Kidney (tissue), 14 donors: ENCODE data around the gene AK6. TPM values are rescaled to one million over a fixed set of nuclear protein-coding genes. Genes with fewer than 3 reads are reported as not detected.
A peak's percentile ranks its signal among the peaks of the same experiment; 100 is the strongest.
"Not testable (repeated sequence)": the region's sequence is repeated elsewhere in the genome, so short reads cannot be mapped to it uniquely, and the experiment has no call there.

Experiments
- DNase-seq, 5 donors: peaks; one replicate each; pipeline ENCODE4 v3.0.0-alpha.2; 2013 to 2020
- FAIRE-seq: peaks from 2 replicates; lab custom pipeline; 2012; peaks lifted over from hg19 to GRCh38; lab: Jason Lieb, UNC
- H3K27ac ChIP-seq, 2 donors: one replicate each; pipeline ENCODE4 v1.7.0; 2013; ENCODE audit warnings: low read depth in 2 of 2, low read length in 2 of 2, inconsistent platforms in 1 of 2
- H3K27me3 ChIP-seq: one replicate; pipeline ENCODE4 v1.7.1; 2013; ENCODE audit warnings: low read length, inconsistent platforms; ENCODE audit not compliant: control insufficient read depth, insufficient read depth
- H3K36me3 ChIP-seq, 3 donors: one replicate each; pipeline versions ENCODE4 v1.7.0 to v1.7.1; 2013; ENCODE audit warnings: low read length in 3 of 3, control low read depth in 1 of 3, inconsistent platforms in 1 of 3; ENCODE audit not compliant: insufficient read depth in 3 of 3, control insufficient read depth in 2 of 3
- H3K4me1 ChIP-seq, 3 donors: one replicate each; pipeline versions ENCODE4 v1.7.0 to v1.7.1; 2013; ENCODE audit warnings: low read length in 3 of 3, inconsistent platforms in 1 of 3, low read depth in 1 of 3; ENCODE audit not compliant: control insufficient read depth in 2 of 3, insufficient read depth in 2 of 3
- H3K4me3 ChIP-seq, 3 donors: one replicate each; pipeline versions ENCODE4 v1.7.0 to v1.8.1; 2013; ENCODE audit warnings: low read length in 3 of 3, control low read depth in 1 of 3, inconsistent platforms in 1 of 3
- H3K9ac ChIP-seq, 3 donors: one replicate each; pipeline versions ENCODE4 v1.7.0 to v1.7.1; 2013; ENCODE audit warnings: low read length in 3 of 3, control low read depth in 1 of 3, inconsistent platforms in 1 of 3
- H3K9me3 ChIP-seq, 3 donors: one replicate each; pipeline versions ENCODE4 v1.7.0 to v1.7.1; 2013; ENCODE audit warnings: low read length in 3 of 3, control low read depth in 1 of 3, inconsistent platforms in 1 of 3; ENCODE audit not compliant: control insufficient read depth in 2 of 3, insufficient read depth in 1 of 3
- intact Hi-C: fragments of 100-400 bp; cut with DNase I; formaldehyde crosslinking; loops from one replicate; pipeline ENCODE4 v1.11.1; 2022
- polyA plus RNA-seq: library from polyadenylated mRNA; stranded (reverse); fragments of 350-450 nt; fragmentation: Illumina TruSeq; extraction: RNeasy Lipid Tissue Mini Kit (QIAGEN cat#74804); gene quantifications from one replicate; pipeline ENCODE4 v1.2.3, GENCODE V29; 2014; ENCODE audit warnings: low read depth, low replicate concordance; ENCODE audit not compliant: insufficient read depth
- total RNA-seq: library from RNA; stranded (reverse); fragmentation: NEBNext Ultra II Directional; extraction: Animal tissue kit (Norgen Biotek cat#: 25700); gene quantifications from one replicate; pipeline ENCODE4 v1.2.1, GENCODE V29; 2021
- TF ChIP-seq, protein P1 (sequence below): IDR thresholded peaks from 3 replicates; pipeline ENCODE4 v1.5.1; 2012; ENCODE audit warnings: mild to moderate bottlenecking, moderate library complexity, borderline replicate concordance; ENCODE audit not compliant: insufficient read depth; ENCODE audit errors: extremely low read depth
- donor health status: control.
- donor health status: control.
- donor health status: control.
- donor health status: control.
- donor health status: control.
- donor health status: DM: yes; HTN: yes; CAD: no.
- donor health status: Normal renal cell carcinoma (clear cell type).

Gene AK6
- total and polyA plus RNA-seq, 2 donors from 2014 or later, result 31.1 to 73.7 TPM

DNA sequence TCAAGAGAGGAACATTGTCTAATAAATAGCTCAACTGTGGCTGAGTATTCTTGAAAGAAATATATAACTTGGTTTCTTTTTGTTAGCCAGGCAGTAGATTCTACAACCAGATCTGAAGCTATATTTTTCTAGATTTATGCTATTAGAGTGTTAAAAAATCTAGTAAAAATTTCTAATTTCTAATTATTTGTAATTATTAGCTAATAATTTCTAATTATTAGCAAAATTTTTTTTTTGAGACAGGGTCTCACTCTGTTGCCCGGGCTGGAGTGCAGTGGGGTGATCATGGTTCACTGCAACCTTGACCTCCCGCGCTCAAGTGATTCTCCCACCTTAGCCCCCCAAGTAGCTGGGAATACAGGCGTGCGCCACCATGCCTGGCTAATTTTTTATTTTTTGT, 3.1 kb upstream of the AK6 start:
- no peaks in the 10 kb centered on the region for H3K27me3 ChIP-seq
- no peak for FAIRE-seq
- DNase-seq, result no peak
- H3K4me3 ChIP-seq, result no peak overlapping the region
- H3K9me3 ChIP-seq, result no peaks in the 10 kb centered on the region
- peaks cover 0 to 10% (median 4%) of the 10 kb centered on the region in 3 donors for H3K4me1 ChIP-seq
- H3K27ac ChIP-seq, result no peak overlapping the region
- intact Hi-C loops, result no loop called here
- TF ChIP-seq, protein P1, sequence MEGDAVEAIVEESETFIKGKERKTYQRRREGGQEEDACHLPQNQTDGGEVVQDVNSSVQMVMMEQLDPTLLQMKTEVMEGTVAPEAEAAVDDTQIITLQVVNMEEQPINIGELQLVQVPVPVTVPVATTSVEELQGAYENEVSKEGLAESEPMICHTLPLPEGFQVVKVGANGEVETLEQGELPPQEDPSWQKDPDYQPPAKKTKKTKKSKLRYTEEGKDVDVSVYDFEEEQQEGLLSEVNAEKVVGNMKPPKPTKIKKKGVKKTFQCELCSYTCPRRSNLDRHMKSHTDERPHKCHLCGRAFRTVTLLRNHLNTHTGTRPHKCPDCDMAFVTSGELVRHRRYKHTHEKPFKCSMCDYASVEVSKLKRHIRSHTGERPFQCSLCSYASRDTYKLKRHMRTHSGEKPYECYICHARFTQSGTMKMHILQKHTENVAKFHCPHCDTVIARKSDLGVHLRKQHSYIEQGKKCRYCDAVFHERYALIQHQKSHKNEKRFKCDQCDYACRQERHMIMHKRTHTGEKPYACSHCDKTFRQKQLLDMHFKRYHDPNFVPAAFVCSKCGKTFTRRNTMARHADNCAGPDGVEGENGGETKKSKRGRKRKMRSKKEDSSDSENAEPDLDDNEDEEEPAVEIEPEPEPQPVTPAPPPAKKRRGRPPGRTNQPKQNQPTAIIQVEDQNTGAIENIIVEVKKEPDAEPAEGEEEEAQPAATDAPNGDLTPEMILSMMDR, result no peak
- peaks cover 0 to 16% (median 0%) of the 10 kb centered on the region in 3 donors for H3K36me3 ChIP-seq
- no peak overlapping the region for H3K9ac ChIP-seq

GRCh38 chr5:69370335-69370734, 1.0 kb upstream of the AK6 start:
- H3K9ac ChIP-seq, result peak overlapping the region; percentile 74 to 94 (median 92)
- intact Hi-C loops, result not testable (repeated sequence)

GRCh38 chr5:69368458-69369339, 621 bp downstream of the AK6 start:
- intact Hi-C loops, result no loop called here
- Histone ChIP-seq H3K9me3 (no peaks in the 10 kb centered on the region), H3K4me3 (peak overlapping the region; percentile 85 to 97 (median 97)), H3K9ac (peak overlapping the region; percentile 94), H3K27ac (peak overlapping the region; percentile 98 to 100), H3K27me3 (no peaks in the 10 kb centered on the region), H3K36me3 (peaks cover 6 to 11% (median 8%) of the 10 kb centered on the region in 3 donors), H3K4me1 (peaks cover 0 to 10% (median 4%) of the 10 kb centered on the region in 3 donors)
- FAIRE-seq (no peak), DNase-seq (peak in 2 of 5 donors; percentile 69 to 76)
- TF ChIP-seq, protein P1, result no peak

More at GRCh38 chr5:69370335-69370734, 1.0 kb upstream of the AK6 start:
- not testable (repeated sequence) for FAIRE-seq, H3K9me3 ChIP-seq, H3K27me3 ChIP-seq, DNase-seq, H3K36me3 ChIP-seq
- Histone ChIP-seq H3K4me3 (peak overlapping the region; percentile 85 to 97 (median 97)), H3K4me1 (peaks cover 0 to 10% (median 4%) of the 10 kb centered on the region in 3 donors), H3K27ac (peak overlapping the region in 1 of 2 donors; percentile 100)

DNA sequence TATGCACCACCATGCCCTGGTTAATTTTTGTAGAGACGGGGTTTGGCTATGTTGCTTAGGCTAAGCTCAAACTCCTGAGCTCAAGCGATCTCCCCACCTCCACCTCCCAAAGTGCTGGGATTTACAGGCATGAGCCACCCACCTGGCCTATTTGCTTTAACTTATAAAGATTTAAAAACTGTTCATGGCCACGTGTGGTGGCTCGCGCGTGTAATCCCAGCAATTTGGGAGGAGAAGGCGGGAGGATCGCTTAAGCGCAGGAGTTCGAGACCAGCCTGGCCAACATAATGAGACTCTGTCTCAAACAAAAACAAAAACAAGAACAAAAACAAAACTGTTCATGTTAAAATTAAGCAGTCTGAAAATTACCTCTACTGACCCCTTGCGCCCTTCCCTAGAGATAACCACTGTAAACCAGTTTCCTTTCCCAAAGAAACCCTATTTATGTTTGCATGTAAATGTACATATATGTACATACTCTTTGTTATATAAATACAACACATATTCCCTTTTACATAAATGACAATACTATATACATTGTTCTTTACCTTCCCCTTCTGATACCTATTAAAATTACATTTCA, 1.5 kb downstream of the AK6 start:
- Histone ChIP-seq H3K27me3 (no peaks in the 10 kb centered on the region), H3K9me3 (no peaks in the 10 kb centered on the region), H3K27ac (no peak overlapping the region), H3K4me3 (peak overlapping the region in 2 of 3 donors; percentile 85 to 97), H3K9ac (peak overlapping the region in 1 of 3 donors; percentile 94), H3K36me3 (peaks cover 6 to 11% (median 8%) of the 10 kb centered on the region in 3 donors), H3K4me1 (peaks cover 0 to 10% (median 4%) of the 10 kb centered on the region in 3 donors)
- DNase-seq, result no peak
- intact Hi-C loops, result no loop called here
- TF ChIP-seq, protein P1, result no peak
- no peak for FAIRE-seq
